GM20000 (cell line): ENCODE data around the gene ECSCR.

Source experiments
- DNase-seq: peaks from one replicate; pipeline ENCODE4 v3.0.0; 2012; ENCODE audit warnings: low spot score
- TF ChIP-seq, protein P1 (sequence below): IDR thresholded peaks from 2 replicates; pipeline ENCODE4 v1.5.1; 2012; ENCODE audit warnings: mild to moderate bottlenecking, control low read depth; ENCODE audit errors: extremely low read depth, missing control alignments

The ECSCR gene

DNA sequence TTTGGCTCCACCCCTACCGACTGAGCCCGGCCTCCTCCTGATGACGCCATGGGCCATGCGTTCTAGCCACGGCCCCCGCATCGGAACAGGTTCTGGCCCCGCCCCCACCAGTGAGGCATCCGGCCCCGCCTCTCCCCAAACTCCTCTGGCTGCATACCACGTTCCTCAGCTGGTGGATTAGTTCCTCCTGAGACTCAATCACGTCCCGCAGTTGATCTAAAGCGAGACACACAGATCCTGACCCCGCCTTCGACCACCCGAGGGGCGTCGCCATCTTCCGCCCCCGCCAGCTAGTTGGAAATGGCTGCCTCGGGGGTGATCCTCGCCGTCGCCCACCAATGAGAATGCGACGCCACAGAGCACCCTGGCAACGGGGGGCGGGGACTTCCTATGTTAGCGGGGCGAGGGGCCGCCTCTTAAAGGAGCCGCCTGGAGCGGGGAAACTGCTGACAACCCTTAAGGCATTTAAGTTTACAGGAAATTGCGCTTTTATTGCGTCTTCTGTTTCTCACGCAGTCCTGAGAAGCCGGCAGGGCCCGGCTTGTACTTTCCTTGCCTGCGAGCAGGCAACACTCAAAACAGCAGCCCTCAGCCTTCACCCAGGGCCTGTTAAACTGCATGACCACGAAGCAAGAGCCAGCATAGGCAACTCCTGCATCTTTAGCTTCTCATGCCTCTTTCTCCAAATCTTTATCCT lies 58.6 kb downstream of the ECSCR start, which contains the start of gene SPATA24:
TSS of gene SPATA24 (minus strand) at position 303 of the 697 bp plus-strand sequence. CDS start at position 274, 29 bp downstream.
- TF ChIP-seq, protein P1, sequence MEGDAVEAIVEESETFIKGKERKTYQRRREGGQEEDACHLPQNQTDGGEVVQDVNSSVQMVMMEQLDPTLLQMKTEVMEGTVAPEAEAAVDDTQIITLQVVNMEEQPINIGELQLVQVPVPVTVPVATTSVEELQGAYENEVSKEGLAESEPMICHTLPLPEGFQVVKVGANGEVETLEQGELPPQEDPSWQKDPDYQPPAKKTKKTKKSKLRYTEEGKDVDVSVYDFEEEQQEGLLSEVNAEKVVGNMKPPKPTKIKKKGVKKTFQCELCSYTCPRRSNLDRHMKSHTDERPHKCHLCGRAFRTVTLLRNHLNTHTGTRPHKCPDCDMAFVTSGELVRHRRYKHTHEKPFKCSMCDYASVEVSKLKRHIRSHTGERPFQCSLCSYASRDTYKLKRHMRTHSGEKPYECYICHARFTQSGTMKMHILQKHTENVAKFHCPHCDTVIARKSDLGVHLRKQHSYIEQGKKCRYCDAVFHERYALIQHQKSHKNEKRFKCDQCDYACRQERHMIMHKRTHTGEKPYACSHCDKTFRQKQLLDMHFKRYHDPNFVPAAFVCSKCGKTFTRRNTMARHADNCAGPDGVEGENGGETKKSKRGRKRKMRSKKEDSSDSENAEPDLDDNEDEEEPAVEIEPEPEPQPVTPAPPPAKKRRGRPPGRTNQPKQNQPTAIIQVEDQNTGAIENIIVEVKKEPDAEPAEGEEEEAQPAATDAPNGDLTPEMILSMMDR = no peak

DNA sequence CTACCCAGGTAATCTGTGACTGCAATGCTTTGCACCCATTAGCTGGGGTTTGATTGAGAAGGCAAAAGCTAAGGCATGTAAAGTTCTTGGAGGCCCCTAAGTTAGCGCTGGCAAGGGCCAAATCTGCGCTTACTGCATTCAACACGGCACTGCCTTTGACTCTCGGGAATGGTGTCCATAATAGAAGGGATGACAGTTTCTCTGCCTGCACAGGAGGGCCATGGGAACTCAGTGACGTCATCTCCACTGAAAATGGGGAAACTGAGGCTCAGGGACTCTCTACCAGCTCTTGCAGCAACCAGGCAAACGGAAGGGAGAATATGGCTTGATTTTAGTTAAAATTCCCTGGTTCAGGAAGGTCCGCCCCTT lies 59.1 kb downstream of the ECSCR start:
- TF ChIP-seq, protein P1 = no peak
- no peak for DNase-seq

More for the DNA sequence above, 58.6 kb downstream of the ECSCR start, which contains the start of gene SPATA24:
- DNase-seq = peak; percentile 92

DNA sequence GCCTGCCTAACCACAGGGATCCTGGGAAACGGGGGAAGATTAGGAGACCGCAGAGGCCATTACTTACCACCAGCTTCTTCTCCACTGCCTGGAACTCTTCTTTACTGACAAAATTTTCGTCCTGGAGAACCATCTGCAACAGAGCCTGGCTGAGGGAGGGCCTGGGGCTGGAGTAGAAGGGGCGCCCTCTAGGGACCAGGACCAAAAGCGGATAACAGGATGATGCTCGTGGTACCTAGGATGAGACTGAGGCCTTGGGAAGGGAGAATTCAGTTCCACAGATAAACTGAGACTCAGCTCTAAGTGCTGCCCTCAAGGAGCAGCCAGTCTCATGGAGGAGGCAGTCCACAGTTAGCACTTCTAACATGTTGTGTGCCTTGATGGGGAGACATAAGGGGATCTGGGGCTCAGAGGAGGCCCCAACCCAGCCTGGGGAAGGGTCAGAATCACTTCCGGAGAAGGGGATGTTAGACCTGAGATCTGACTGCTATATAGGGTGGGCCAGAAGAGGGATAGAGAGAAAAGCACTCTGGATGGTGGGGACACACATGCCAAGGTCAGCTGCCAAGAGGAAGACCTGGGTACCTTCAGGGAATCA lies 59.9 kb downstream of the ECSCR start:
- DNase-seq = no peak
- TF ChIP-seq, protein P1 = peak; percentile 44

DNA sequence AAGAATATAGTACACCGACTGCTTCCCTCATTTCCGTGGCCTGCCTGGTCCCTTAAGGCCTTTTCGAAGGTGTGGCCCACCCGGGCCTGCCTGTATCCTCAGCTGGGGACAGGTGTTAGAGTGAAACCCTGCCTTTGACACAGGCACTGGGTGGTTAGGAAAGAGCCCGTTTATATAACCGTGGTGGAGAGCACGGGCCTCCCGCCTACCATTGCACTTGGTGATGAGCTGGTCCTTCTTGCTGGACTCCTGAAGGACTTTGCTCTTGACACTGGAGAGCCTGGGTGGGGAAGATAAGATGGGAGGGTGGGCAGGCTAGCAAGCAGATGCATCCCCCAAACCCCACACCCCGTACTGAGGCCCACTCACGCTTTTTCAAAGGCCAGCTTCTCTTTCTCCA lies 61.0 kb downstream of the ECSCR start:
- DNase-seq = no peak
- TF ChIP-seq, protein P1 = no peak

GRCh38 chr5:139399501-139400121 lies 62.9 kb downstream of the ECSCR start:
- TF ChIP-seq, protein P1 = no peak
- peak; percentile 80 for DNase-seq
